Lower lobe of right lung (tissue), 2 donors: ENCODE data around the gene IP6K3. TPM values are rescaled to one million over a fixed set of nuclear protein-coding genes. Genes with fewer than 3 reads are reported as not detected.

ENCODE experiments used
- ATAC-seq, 2 donors: fragments of 200-7000 bp; cut with Tn5 transposase; one replicate each; pipeline ENCODE4 v1.9.1; 2020 to 2022; ENCODE audit warnings: mild to moderate bottlenecking in 2 of 2, moderate library complexity in 2 of 2
- DNase-seq: peaks from one replicate; pipeline ENCODE4 v3.0.0-alpha.2; 2020
- H3K27ac ChIP-seq: fragments of 200-600 bp; one replicate; pipeline ENCODE4 v1.8.0; 2022
- H3K27me3 ChIP-seq: fragments of 200-600 bp; one replicate; pipeline ENCODE4 v1.8.0; 2022; ENCODE audit warnings: low read depth
- H3K36me3 ChIP-seq: fragments of 200-600 bp; one replicate; pipeline ENCODE4 v1.8.0; 2022; ENCODE audit warnings: mild to moderate bottlenecking
- H3K4me1 ChIP-seq: fragments of 200-600 bp; one replicate; pipeline ENCODE4 v1.8.0; 2022
- H3K4me3 ChIP-seq: fragments of 200-600 bp; one replicate; pipeline ENCODE4 v1.8.0; 2022; ENCODE audit warnings: mild to moderate bottlenecking
- H3K9me3 ChIP-seq: fragments of 200-600 bp; one replicate; pipeline ENCODE4 v1.8.0; 2022
- CTCF ChIP-seq: fragments of 200-600 bp; IDR thresholded peaks from one replicate; pipeline ENCODE4 v1.8.0; 2022; ENCODE audit warnings: antibody characterized with exemption, mild to moderate bottlenecking
- intact Hi-C: fragments of 100-400 bp; cut with DNase I; formaldehyde crosslinking; loops from one replicate; pipeline ENCODE4 v1.11.0; 2022
- total RNA-seq: library from RNA; stranded (reverse); fragmentation: NEBNext Ultra II Directional; extraction: Animal tissue kit (Norgen Biotek cat#: 25700); gene quantifications from one replicate; pipeline ENCODE4 v1.2.1, GENCODE V29; 2021
- donor health status: DM: no; HTN: yes; CAD: no; lungs with severe emphysema.

IP6K3 gene
- total RNA-seq, 1 donor from 2014 or later: 3.5 TPM

- Histone ChIP-seq H3K27ac (peak overlapping the region; percentile 41), H3K4me1 (peaks cover 6% of the 10 kb centered on the region), H3K36me3 (no peaks in the 10 kb centered on the region), H3K9me3 (no peaks in the 10 kb centered on the region), H3K4me3 (no peak overlapping the region), H3K27me3 (no peaks in the 10 kb centered on the region)
- intact Hi-C loops: no loop called here
- ATAC-seq (peak; percentile 76 to 85), DNase-seq (peak; percentile 63)
- TF ChIP-seq CTCF: peak; percentile 59
These were observed 15.4 kb upstream of the IP6K3 start for GRCh38 chr6:33761922-33762629.

- DNase-seq (no peak), ATAC-seq (no peak)
- H3K36me3 ChIP-seq: no peaks in the 10 kb centered on the region
- TF ChIP-seq CTCF: no peak
- no peak overlapping the region for H3K4me3 ChIP-seq
- H3K9me3 ChIP-seq: no peaks in the 10 kb centered on the region
- peaks cover 6% of the 10 kb centered on the region for H3K4me1 ChIP-seq
- H3K27me3 ChIP-seq: no peaks in the 10 kb centered on the region
- peak overlapping the region; percentile 41 for H3K27ac ChIP-seq
- intact Hi-C loops: no loop called here
These were observed 14.8 kb upstream of the IP6K3 start for GRCh38 chr6:33761581-33761921.

GRCh38 chr6:33759887-33760629 lies 13.4 kb upstream of the IP6K3 start:
- TF ChIP-seq CTCF: no peak
- no peaks in the 10 kb centered on the region for H3K36me3 ChIP-seq
- H3K9me3 ChIP-seq: no peaks in the 10 kb centered on the region
- intact Hi-C loops: no loop called here
- peaks cover 6% of the 10 kb centered on the region for H3K4me1 ChIP-seq
- DNase-seq (no peak), ATAC-seq (no peak)
- no peak overlapping the region for H3K4me3 ChIP-seq
- no peak overlapping the region for H3K27ac ChIP-seq
- no peaks in the 10 kb centered on the region for H3K27me3 ChIP-seq

GRCh38 chr6:33758815-33759216 lies 12.1 kb upstream of the IP6K3 start:
- Histone ChIP-seq H3K27ac (no peak overlapping the region), H3K4me3 (no peak overlapping the region), H3K9me3 (no peaks in the 10 kb centered on the region), H3K27me3 (no peaks in the 10 kb centered on the region), H3K36me3 (no peaks in the 10 kb centered on the region), H3K4me1 (peaks cover 6% of the 10 kb centered on the region)
- DNase-seq: no peak
- ATAC-seq: no peak
- no peak for TF ChIP-seq CTCF
- intact Hi-C loops: no loop called here

GRCh38 chr6:33757906-33758305 lies 11.2 kb upstream of the IP6K3 start:
- H3K9me3 ChIP-seq: no peaks in the 10 kb centered on the region
- no peaks in the 10 kb centered on the region for H3K36me3 ChIP-seq
- no peaks in the 10 kb centered on the region for H3K27me3 ChIP-seq
- no peak for TF ChIP-seq CTCF
- H3K27ac ChIP-seq: no peak overlapping the region
- no peak overlapping the region for H3K4me3 ChIP-seq
- peaks cover 6% of the 10 kb centered on the region for H3K4me1 ChIP-seq
- DNase-seq: no peak
- intact Hi-C loops: no loop called here
- no peak for ATAC-seq
